GM18867 (cell line): ENCODE results near the gene AKAP7.
"Not testable (repeated sequence)": the region's sequence is repeated elsewhere in the genome, so short reads cannot be mapped to it uniquely, and the experiment has no call there.

Experiments used
- ATAC-seq: cut with Tn5 transposase; IDR thresholded peaks from one replicate; pipeline ENCODE4 v1.9.1; 2021; ENCODE audit warnings: mild to moderate bottlenecking, moderate library complexity; ENCODE audit not compliant: unreplicated experiment

The AKAP7 gene

GRCh38 chr6:131135244-131136020, at the start of gene AKAP7:
Gene AKAP7 (plus strand): TSS chr6:131135467. CDS start chr6:131135764, 297 bp downstream.
- peak; percentile 86 for ATAC-seq

GRCh38 chr6:131090339-131090738, 44.9 kb upstream of the AKAP7 start:
- ATAC-seq: not testable (repeated sequence)

GRCh38 chr6:131091944-131092343, 43.3 kb upstream of the AKAP7 start:
- not testable (repeated sequence) for ATAC-seq

- ATAC-seq: no peak
Measured at GRCh38 chr6:131093334-131093733, 41.9 kb upstream of the AKAP7 start.

GRCh38 chr6:131096786-131097185, 38.5 kb upstream of the AKAP7 start:
- no peak for ATAC-seq

- ATAC-seq: no peak
Measured at GRCh38 chr6:131101911-131102680, 33.2 kb upstream of the AKAP7 start.

- ATAC-seq: no peak
Measured at GRCh38 chr6:131103296-131103695, 32.0 kb upstream of the AKAP7 start.

GRCh38 chr6:131103901-131104300, 31.4 kb upstream of the AKAP7 start:
- no peak for ATAC-seq

- no peak for ATAC-seq
Measured at GRCh38 chr6:131107151-131107550, 28.1 kb upstream of the AKAP7 start.

GRCh38 chr6:131112249-131112648, 23.0 kb upstream of the AKAP7 start:
- no peak for ATAC-seq

- no peak for ATAC-seq
Measured at GRCh38 chr6:131115651-131116050, 19.6 kb upstream of the AKAP7 start.

- no peak for ATAC-seq
Measured at GRCh38 chr6:131116321-131116720, 18.9 kb upstream of the AKAP7 start.

GRCh38 chr6:131116755-131117360, 18.4 kb upstream of the AKAP7 start:
- ATAC-seq: no peak

GRCh38 chr6:131117878-131118277, 17.4 kb upstream of the AKAP7 start:
- no peak for ATAC-seq

- no peak for ATAC-seq
Measured at GRCh38 chr6:131122007-131122406, 13.3 kb upstream of the AKAP7 start.

GRCh38 chr6:131122516-131122915, 12.8 kb upstream of the AKAP7 start:
- ATAC-seq: no peak

- ATAC-seq: no peak
Measured at GRCh38 chr6:131124336-131125071, 10.8 kb upstream of the AKAP7 start.

- ATAC-seq: no peak
Measured at GRCh38 chr6:131125431-131125830, 9.8 kb upstream of the AKAP7 start.

- no peak for ATAC-seq
Measured at GRCh38 chr6:131129689-131130553, 5.3 kb upstream of the AKAP7 start.

GRCh38 chr6:131130554-131130940, 4.7 kb upstream of the AKAP7 start:
- no peak for ATAC-seq
